ENCODE data around the gene KLHL1. TPM values are rescaled to one million over a fixed set of nuclear protein-coding genes. Genes with fewer than 3 reads are reported as not detected.

Gene KLHL1
- total RNA-seq, 1 donor from 2014 or later = not detected

- no peaks in the 10 kb centered on the region for H3K4me1 ChIP-seq
- H3K4me3 ChIP-seq = no peak overlapping the region
- no peaks in the 10 kb centered on the region for H3K36me3 ChIP-seq
- DNase-seq (no peak), ATAC-seq (no peak)
- no peaks in the 10 kb centered on the region for H3K27me3 ChIP-seq (ENCODE audit: low read depth)
- TF ChIP-seq CTCF (IDR thresholded peaks at IDR 0.05) = no peak
- no peaks in the 10 kb centered on the region for H3K9me3 ChIP-seq
- H3K27ac ChIP-seq = no peak overlapping the region
- intact Hi-C loops (cut with DNase I) = no loop called here
These were observed 160.2 kb downstream of the KLHL1 start for GRCh38 chr13:69948016-69948415.

GRCh38 chr13:69947582-69947981 lies 160.7 kb downstream of the KLHL1 start:
- no peaks in the 10 kb centered on the region for H3K36me3 ChIP-seq
- no peak for DNase-seq
- H3K27me3 ChIP-seq (ENCODE audit: low read depth) = no peaks in the 10 kb centered on the region
- TF ChIP-seq CTCF (IDR thresholded peaks at IDR 0.05) = no peak
- no peak overlapping the region for H3K4me3 ChIP-seq
- H3K27ac ChIP-seq = no peak overlapping the region
- intact Hi-C loops (cut with DNase I) = no loop called here
- H3K9me3 ChIP-seq = no peaks in the 10 kb centered on the region
- ATAC-seq = no peak
- H3K4me1 ChIP-seq = no peaks in the 10 kb centered on the region

- Histone ChIP-seq H3K9me3 (no peaks in the 10 kb centered on the region), H3K27ac (no peak overlapping the region), H3K27me3 (ENCODE audit: low read depth) (no peaks in the 10 kb centered on the region), H3K36me3 (no peaks in the 10 kb centered on the region), H3K4me1 (no peaks in the 10 kb centered on the region), H3K4me3 (no peak overlapping the region)
- intact Hi-C loops (cut with DNase I) = no loop called here
- ATAC-seq (no peak), DNase-seq (no peak)
- no peak for TF ChIP-seq CTCF (IDR thresholded peaks at IDR 0.05)
These were observed 161.7 kb downstream of the KLHL1 start for GRCh38 chr13:69946511-69946910.

GRCh38 chr13:69935043-69935442 lies 173.2 kb downstream of the KLHL1 start:
- no peaks in the 10 kb centered on the region for H3K4me1 ChIP-seq
- H3K27me3 ChIP-seq (ENCODE audit: low read depth) = no peaks in the 10 kb centered on the region
- no peaks in the 10 kb centered on the region for H3K36me3 ChIP-seq
- no peak overlapping the region for H3K4me3 ChIP-seq
- DNase-seq (no peak), ATAC-seq (no peak)
- H3K27ac ChIP-seq = no peak overlapping the region
- intact Hi-C loops (cut with DNase I) = no loop called here
- no peak for TF ChIP-seq CTCF (IDR thresholded peaks at IDR 0.05)
- H3K9me3 ChIP-seq = no peaks in the 10 kb centered on the region

DNA sequence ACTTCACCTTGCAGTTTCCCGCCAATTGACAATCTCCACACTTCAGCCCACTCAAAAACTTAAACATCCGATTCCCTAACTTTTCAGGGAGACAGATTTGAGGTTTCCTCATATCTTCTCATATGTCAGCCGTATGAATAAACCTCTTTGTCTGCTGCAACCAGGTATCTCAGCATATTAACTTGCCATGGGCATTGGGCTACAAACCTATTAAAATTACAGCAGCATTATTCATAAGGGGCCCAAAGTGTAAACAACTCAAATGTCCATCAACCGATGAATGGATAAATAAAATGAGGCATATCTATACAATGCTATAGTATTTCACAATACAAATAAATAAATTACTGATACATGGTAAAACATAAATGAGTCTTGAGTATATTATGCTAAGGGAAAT lies 180.0 kb downstream of the KLHL1 start:
- Histone ChIP-seq H3K36me3 (no peaks in the 10 kb centered on the region), H3K27ac (no peak overlapping the region), H3K27me3 (ENCODE audit: low read depth) (no peaks in the 10 kb centered on the region), H3K4me1 (no peaks in the 10 kb centered on the region), H3K4me3 (no peak overlapping the region), H3K9me3 (no peaks in the 10 kb centered on the region)
- intact Hi-C loops (cut with DNase I) = no loop called here
- ATAC-seq (no peak), DNase-seq (no peak)
- no peak for TF ChIP-seq CTCF (IDR thresholded peaks at IDR 0.05)

GRCh38 chr13:69921156-69921555 lies 187.1 kb downstream of the KLHL1 start:
- no peak overlapping the region for H3K27ac ChIP-seq
- no peaks in the 10 kb centered on the region for H3K9me3 ChIP-seq
- no peak for ATAC-seq
- intact Hi-C loops (cut with DNase I) = no loop called here
- no peak for DNase-seq
- no peaks in the 10 kb centered on the region for H3K4me1 ChIP-seq
- no peaks in the 10 kb centered on the region for H3K27me3 ChIP-seq (ENCODE audit: low read depth)
- H3K36me3 ChIP-seq = no peaks in the 10 kb centered on the region
- TF ChIP-seq CTCF (IDR thresholded peaks at IDR 0.05) = no peak
- no peak overlapping the region for H3K4me3 ChIP-seq

Measured in lower lobe of right lung (tissue), 2 donors.